ENCODE results near the gene DNAJB14. TPM values are rescaled to one million over a fixed set of nuclear protein-coding genes. Genes with fewer than 3 reads are reported as not detected.

The DNAJB14 gene
- total and polyA plus RNA-seq, 2 of the 13 experiments (the other 11 are each of a cell fraction or from before 2014, with no cell fraction given) = 9.1 to 38.1 TPM

DNA sequence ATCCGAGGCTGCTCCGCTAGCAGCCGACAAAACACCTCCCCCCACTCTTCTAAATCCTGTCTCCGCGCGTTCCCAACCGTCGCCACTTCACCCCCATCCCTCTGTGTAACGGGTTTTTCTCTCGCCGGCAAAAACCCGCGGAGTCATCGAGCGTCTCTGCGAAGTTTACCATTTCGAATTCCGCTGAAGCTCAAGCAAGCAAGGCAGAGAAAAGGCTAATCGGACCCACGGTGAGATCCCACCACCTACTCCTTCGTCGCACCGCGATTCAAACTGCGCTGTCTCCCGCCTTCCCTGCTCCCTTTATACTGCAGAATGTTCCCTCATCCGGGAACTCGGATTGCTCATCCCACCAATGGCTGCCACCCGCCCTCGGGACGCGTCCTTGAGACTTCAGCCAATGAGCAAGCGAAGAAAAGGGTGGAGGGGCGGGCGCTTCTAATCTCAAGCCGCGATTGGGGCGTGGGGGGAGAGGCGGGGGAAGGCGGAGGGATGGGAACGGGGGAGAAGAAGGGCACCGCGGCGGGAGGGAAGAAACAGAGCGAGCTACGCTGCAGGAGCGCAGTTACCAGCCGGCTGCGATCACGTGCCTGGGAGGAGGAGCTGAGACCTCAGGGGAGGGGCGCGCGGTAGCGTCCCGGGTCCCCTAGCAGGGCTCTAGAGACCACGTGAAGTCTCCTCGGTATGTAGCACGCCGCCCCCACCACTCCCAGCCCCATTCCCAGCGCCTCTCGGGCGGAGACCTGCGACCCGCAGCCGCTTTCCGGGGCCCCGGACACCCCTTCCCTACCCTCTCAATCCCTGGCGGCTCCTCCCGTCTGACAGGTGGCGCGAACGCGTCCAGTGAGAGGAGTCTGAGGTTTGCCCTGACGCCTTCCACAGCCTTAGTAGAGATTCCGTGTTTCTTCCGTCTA, 3.8 kb upstream of the DNAJB14 start, which contains the start of gene H2AZ1 (continued):
- no peak for TF ChIP-seq THYN1 (CRISPR knock-in tag; IDR thresholded peaks at IDR 0.05; ENCODE audit: borderline replicate concordance, low read depth)
- peak; percentile 51 for TF ChIP-seq MED1 (CRISPR knock-in tag; IDR thresholded peaks at IDR 0.05)
- TF ChIP-seq, protein P1, sequence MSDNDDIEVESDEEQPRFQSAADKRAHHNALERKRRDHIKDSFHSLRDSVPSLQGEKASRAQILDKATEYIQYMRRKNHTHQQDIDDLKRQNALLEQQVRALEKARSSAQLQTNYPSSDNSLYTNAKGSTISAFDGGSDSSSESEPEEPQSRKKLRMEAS (IDR thresholded peaks at IDR 0.05) = peak; percentile 89
- no peak for TF ChIP-seq TCF7L2 (IDR thresholded peaks at IDR 0.05; ENCODE audit: low read depth, low read length)
- TF ChIP-seq KMT2A (CRISPR knock-in tag; IDR thresholded peaks at IDR 0.05) = peak; percentile 18; the same call in 1 of the 2 replicates
- 0 out of 2 replicates have a peak, but pooled peaks have one; percentile 6 for TF ChIP-seq CEBPG (CRISPR knock-in tag; IDR thresholded peaks at IDR 0.05)
- TF ChIP-seq FOXA3 (CRISPR knock-in tag; IDR thresholded peaks at IDR 0.05) = peak; percentile 27
- TF ChIP-seq, protein P2, sequence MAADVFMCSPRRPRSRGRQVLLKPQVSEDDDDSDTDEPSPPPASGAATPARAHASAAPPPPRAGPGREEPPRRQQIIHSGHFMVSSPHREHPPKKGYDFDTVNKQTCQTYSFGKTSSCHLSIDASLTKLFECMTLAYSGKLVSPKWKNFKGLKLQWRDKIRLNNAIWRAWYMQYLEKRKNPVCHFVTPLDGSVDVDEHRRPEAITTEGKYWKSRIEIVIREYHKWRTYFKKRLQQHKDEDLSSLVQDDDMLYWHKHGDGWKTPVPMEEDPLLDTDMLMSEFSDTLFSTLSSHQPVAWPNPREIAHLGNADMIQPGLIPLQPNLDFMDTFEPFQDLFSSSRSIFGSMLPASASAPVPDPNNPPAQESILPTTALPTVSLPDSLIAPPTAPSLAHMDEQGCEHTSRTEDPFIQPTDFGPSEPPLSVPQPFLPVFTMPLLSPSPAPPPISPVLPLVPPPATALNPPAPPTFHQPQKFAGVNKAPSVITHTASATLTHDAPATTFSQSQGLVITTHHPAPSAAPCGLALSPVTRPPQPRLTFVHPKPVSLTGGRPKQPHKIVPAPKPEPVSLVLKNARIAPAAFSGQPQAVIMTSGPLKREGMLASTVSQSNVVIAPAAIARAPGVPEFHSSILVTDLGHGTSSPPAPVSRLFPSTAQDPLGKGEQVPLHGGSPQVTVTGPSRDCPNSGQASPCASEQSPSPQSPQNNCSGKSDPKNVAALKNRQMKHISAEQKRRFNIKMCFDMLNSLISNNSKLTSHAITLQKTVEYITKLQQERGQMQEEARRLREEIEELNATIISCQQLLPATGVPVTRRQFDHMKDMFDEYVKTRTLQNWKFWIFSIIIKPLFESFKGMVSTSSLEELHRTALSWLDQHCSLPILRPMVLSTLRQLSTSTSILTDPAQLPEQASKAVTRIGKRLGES (CRISPR knock-in tag; IDR thresholded peaks at IDR 0.05; ENCODE audit: borderline replicate concordance) = no peak
- TF ChIP-seq JUNB (CRISPR knock-in tag; IDR thresholded peaks at IDR 0.05; ENCODE audit: borderline replicate concordance) = no peak
- TF ChIP-seq FOXM1 (CRISPR knock-in tag; IDR thresholded peaks at IDR 0.05) = no peak
- TF ChIP-seq ZNF225 (CRISPR knock-in tag; IDR thresholded peaks at IDR 0.05) = 0 out of 2 replicates have a peak, but pooled peaks have one; percentile 42
- TF ChIP-seq, protein P3, sequence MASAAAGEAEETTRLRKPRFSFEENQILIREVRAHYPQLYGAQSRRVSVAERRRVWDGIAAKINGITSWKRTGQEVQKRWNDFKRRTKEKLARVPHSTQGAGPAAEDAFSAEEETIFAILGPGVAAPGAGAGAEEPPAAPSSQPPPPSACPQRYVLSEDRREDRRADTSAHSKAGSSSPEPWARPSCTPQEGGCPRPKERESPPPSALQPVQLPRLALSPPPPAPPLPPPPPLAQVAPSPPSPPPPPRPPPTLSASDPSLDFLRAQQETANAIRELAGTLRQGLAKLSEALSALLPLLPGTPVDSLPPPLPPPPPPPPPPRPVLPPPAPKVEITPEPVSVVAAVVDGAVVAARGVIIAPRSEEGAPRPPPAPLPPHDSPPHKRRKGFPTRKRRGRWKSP (CRISPR knock-in tag; IDR thresholded peaks at IDR 0.05) = peak; percentile 85; the same call in 1 of the 2 replicates
- TF ChIP-seq, protein P4, sequence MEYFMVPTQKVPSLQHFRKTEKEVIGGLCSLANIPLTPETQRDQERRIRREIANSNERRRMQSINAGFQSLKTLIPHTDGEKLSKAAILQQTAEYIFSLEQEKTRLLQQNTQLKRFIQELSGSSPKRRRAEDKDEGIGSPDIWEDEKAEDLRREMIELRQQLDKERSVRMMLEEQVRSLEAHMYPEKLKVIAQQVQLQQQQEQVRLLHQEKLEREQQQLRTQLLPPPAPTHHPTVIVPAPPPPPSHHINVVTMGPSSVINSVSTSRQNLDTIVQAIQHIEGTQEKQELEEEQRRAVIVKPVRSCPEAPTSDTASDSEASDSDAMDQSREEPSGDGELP (IDR thresholded peaks at IDR 0.05; ENCODE audit: borderline replicate concordance, low read depth) = no peak
- TF ChIP-seq, protein P5, sequence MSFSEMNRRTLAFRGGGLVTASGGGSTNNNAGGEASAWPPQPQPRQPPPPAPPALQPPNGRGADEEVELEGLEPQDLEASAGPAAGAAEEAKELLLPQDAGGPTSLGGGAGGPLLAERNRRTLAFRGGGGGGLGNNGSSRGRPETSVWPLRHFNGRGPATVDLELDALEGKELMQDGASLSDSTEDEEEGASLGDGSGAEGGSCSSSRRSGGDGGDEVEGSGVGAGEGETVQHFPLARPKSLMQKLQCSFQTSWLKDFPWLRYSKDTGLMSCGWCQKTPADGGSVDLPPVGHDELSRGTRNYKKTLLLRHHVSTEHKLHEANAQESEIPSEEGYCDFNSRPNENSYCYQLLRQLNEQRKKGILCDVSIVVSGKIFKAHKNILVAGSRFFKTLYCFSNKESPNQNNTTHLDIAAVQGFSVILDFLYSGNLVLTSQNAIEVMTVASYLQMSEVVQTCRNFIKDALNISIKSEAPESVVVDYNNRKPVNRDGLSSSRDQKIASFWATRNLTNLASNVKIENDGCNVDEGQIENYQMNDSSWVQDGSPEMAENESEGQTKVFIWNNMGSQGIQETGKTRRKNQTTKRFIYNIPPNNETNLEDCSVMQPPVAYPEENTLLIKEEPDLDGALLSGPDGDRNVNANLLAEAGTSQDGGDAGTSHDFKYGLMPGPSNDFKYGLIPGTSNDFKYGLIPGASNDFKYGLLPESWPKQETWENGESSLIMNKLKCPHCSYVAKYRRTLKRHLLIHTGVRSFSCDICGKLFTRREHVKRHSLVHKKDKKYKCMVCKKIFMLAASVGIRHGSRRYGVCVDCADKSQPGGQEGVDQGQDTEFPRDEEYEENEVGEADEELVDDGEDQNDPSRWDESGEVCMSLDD (CRISPR knock-in tag; IDR thresholded peaks at IDR 0.05; ENCODE audit: borderline replicate concordance) = no peak
- TF ChIP-seq ZNF30 (CRISPR knock-in tag; IDR thresholded peaks at IDR 0.05) = no peak
- TF ChIP-seq ZNF552 (CRISPR knock-in tag; IDR thresholded peaks at IDR 0.05; ENCODE audit: borderline replicate concordance) = no peak
- no peak for TF ChIP-seq RFX3 (CRISPR knock-in tag; IDR thresholded peaks at IDR 0.05)
- TF ChIP-seq MAFK (conservative IDR thresholded peaks at IDR 0.05 in 1 of 2, IDR thresholded peaks at IDR 0.05 in 1 of 2; ENCODE audit: low read length in 2 of 2) = no peak
- no peak; the same call in 1 of the 2 replicates for TF ChIP-seq SP4 (CRISPR knock-in tag; IDR thresholded peaks at IDR 0.05)
- 0 out of 2 replicates have a peak, but pooled peaks have one; percentile 64 for TF ChIP-seq HOXA9 (CRISPR knock-in tag; IDR thresholded peaks at IDR 0.05; ENCODE audit: borderline replicate concordance)
- no peak for TF ChIP-seq MBNL3 (CRISPR knock-in tag; conservative IDR thresholded peaks at IDR 0.05)

All from HepG2 (cell line).